NCI-H1417 treated with DMSO at 0.1 percent for 48 hours (cell line): Measurements from ENCODE around the gene ARHGAP15.

Experiments
- DNase-seq: peaks from one replicate; lab custom pipeline; 2025; lab: John Stamatoyannopoulos, UW

ARHGAP15 gene

GRCh38 chr2:143345887-143346787, 216.9 kb downstream of the ARHGAP15 start:
- no peak for DNase-seq

- DNase-seq, result peak; percentile 94
Observed at GRCh38 chr2:143347271-143347695, 218.1 kb downstream of the ARHGAP15 start.

GRCh38 chr2:143347901-143348414, 218.7 kb downstream of the ARHGAP15 start:
- DNase-seq, result no peak

GRCh38 chr2:143354050-143354750, 225.0 kb downstream of the ARHGAP15 start:
- DNase-seq, result no peak

DNA sequence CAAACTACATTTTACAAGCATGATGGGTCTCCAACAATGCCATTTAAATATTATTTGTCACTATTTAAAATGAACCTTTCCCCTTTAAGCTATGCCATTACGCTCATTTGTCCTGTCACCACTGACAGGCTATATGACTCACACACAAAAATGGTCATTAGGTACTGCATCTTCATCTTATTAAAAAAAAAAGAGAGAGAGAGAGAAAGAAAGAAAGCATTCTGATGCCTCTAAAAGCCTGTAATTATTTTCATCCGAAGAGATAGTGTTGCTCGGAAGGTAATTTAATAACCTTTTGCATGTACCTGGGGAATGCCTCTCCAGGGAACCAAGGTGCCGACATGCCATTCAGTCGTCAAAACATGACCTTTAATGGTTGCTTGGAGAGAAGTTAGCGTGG, 226.7 kb downstream of the ARHGAP15 start:
- DNase-seq, result no peak

- DNase-seq, result no peak
Observed at GRCh38 chr2:143356336-143356735, 227.1 kb downstream of the ARHGAP15 start.

- DNase-seq, result no peak
Observed at GRCh38 chr2:143356736-143357446, 227.7 kb downstream of the ARHGAP15 start.

GRCh38 chr2:143357966-143358365, 228.7 kb downstream of the ARHGAP15 start:
- no peak for DNase-seq

DNA sequence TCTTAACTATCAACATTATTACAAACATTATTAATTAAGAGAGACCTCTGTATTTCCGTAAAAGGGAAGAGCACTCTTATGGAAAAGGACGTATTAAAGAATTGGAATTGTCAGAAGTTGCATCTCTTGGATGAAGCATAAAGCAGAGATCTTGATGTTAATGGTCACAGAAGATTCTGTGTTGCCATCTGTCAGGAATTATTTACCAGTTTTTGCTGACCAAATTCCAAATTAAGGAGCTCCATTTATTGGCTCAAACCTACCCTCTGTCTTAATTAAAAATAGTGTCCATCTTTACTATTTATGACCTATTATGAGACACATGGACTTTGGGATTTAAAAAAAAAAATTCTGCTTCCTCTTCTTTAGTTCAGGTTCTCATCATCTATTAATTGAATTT, 232.1 kb downstream of the ARHGAP15 start:
- no peak for DNase-seq

- no peak for DNase-seq
Observed at GRCh38 chr2:143371616-143372015, 242.4 kb downstream of the ARHGAP15 start.

DNA sequence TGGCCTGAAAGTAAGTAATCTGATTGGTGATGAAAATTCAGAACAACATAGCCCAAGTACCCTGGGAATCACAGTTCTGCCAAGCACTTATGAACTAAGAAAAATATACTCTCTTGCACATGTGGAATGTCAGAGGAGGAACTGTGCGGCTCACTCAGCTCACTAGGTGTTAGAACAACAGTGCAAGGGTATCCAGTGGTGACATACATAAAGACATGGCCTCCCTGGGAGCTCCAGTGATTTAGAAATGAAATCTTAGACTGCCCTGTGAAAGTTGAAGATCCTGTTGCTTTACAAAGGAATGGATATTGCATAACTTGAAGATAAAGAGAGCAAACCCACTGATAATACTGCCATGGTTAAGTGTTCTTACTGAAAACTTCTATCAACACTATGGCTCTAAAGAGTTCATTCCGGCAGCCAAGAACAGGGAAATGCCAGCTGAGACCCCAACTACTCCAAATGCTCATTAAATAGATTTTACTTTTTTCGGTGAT, 246.2 kb downstream of the ARHGAP15 start:
- no peak for DNase-seq

- DNase-seq, result no peak
Observed at GRCh38 chr2:143378996-143379395, 249.8 kb downstream of the ARHGAP15 start.

GRCh38 chr2:143379955-143380354, 250.7 kb downstream of the ARHGAP15 start:
- DNase-seq, result no peak

DNA sequence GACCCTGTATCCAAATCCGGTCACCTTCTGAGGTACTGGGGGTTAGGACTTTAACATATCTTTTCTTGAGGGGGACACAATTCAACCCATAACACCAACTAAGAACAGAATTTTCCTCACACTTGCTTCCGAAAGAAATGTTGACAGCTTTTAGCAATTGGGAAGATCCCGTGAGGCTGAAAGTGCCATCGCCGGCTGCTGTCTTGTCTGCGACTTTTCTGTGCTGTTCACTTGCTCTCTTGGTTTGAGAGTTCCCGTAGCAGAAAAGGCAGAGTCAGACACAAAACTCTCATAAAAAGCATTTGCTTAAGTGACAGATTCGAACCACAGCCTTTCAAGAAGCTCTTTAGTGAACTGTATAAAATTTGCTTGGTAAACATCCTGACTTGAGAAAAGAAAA, 253.4 kb downstream of the ARHGAP15 start:
- DNase-seq, result no peak

- DNase-seq, result no peak
Observed at GRCh38 chr2:143383016-143383415, 253.8 kb downstream of the ARHGAP15 start.

DNA sequence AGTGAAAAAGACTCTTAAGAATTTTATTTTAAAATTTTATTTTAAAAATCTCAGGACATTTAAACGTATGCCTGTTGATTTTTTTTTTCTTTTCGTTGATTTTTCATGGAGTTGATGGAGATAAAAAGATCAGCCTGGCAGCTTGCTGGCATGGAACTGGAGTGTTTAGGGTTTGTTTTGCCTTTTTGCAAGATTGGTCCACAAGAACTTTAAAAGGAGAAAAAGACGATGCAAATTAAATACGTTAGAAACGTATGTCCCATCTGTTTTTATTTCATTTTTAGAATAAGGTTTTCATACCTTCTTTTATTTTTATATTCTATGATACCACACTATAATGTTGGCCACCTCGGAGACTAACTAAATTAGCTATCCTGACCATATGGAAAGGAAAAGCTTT, 254.9 kb downstream of the ARHGAP15 start:
- DNase-seq, result no peak

DNA sequence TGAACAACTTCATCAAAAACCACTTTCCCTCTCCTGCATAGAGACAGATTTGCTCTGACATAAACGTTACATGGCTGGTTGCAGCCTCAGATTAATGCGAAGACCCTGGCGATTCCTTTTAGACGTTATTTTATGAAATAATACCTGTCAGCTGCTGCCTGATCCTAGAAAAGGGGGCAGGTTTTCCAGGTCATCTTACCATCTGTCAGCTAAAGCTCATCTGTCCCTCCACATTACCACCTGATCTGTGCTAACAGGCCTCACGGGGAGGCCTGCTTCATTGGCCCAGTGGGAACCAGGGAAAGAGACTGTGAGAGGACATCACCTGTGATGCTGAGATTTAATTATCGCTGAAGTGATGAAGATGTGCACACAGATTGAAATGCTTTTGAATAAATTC, 261.0 kb downstream of the ARHGAP15 start:
- DNase-seq, result no peak

DNA sequence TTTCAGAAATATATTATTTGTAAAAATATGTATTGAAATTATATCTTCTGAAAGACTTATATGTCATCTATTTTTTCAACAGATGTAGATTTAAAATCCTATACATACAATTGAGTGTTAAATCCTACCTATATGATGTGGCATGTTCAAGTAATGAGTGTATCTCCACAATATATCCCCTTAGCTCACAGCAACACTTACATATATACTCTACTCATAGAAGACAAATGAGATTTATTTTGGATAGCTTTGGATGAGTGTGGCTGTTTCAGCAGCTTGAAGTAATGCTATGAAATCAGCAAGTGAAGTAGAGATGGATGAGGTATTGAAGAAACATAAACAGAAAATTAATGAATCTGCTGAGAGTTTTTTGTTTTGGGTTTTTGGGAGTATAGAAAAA, 263.1 kb downstream of the ARHGAP15 start:
- DNase-seq, result no peak

DNA sequence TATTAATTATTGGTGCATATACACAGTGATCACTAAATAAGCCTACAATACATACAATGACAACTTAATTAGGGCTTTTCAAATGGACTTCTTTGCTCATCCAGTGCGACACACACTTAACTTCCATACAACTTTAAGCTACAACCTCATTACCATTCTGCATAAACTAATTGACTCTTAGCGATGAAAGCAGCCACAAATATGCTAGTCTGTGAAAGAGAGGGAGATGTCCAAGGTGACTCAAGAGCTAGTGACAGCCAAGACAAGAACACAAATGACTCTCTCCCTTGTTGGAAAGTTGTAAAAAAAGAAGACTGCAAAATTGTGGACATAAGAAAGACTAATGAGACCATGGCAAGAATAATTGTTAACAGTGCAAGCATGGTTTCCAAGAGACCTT, 264.8 kb downstream of the ARHGAP15 start:
- DNase-seq, result no peak

GRCh38 chr2:143397884-143398614, 268.8 kb downstream of the ARHGAP15 start:
- no peak for DNase-seq

GRCh38 chr2:143398781-143399180, 269.6 kb downstream of the ARHGAP15 start:
- no peak for DNase-seq
